ENCODE data around the gene FAS.

Gene FAS

DNA sequence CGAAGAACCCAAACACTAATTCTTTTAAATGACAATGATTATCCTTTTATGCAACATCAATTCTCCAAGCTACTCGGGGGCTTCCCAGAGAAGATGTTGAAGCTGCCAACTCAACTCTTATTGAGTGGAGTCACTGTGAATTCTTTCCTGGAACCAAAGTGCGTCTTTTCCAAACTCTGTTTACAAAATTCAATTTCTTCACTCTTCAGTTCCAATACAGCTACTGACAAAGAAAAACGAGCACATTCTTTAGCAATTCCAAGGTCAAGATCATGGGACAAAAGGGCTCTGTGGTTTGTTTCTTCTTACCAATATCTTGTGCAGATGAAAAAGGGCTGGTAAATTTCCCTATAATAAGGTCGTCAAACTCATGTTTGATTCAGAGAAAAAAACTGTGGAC is 74.2 kb downstream of the FAS start:
- Mint-ChIP-seq H3K4me3 (no peak overlapping the region), H3K27ac (no peak overlapping the region), H3K36me3 (ENCODE audit: low read depth) (no peaks in the 10 kb centered on the region), H3K4me1 (ENCODE audit: low read depth) (peaks cover 1% of the 10 kb centered on the region), H3K27me3 (peaks cover 26% of the 10 kb centered on the region), H3K9me3 (no peaks in the 10 kb centered on the region)
- no peak for DNase-seq
